Loucy (cell line): Measurements from ENCODE around the gene MCM9.
"Not testable (repeated sequence)": the region's sequence is repeated elsewhere in the genome, so short reads cannot be mapped to it uniquely, and the experiment has no call there.

ENCODE experiments used
- H2AFZ ChIP-seq: fragments of 200-600 bp; sonication (generic); 2 replicates; pipeline ENCODE4 v1.6.0; 2016; ENCODE audit warnings: antibody characterized with exemption, mild to moderate bottlenecking, low read length, moderate library complexity
- H3F3A ChIP-seq: fragments of 200-600 bp; 2 replicates; pipeline ENCODE4 v1.6.0; 2016; ENCODE audit warnings: antibody characterized with exemption, low read depth, mild to moderate bottlenecking
- H3K27me3 ChIP-seq: fragments of 200-600 bp; sonication (generic); 2 replicates; pipeline ENCODE4 v1.6.1; 2014; ENCODE audit warnings: low read length, mild to moderate bottlenecking; ENCODE audit not compliant: insufficient read depth, poor library complexity, severe bottlenecking
- H3K36me3 ChIP-seq: fragments of 200-600 bp; sonication (generic); 2 replicates; pipeline ENCODE4 v1.6.1; 2016; ENCODE audit warnings: low read length; ENCODE audit not compliant: insufficient read depth
- H3K4me1 ChIP-seq: fragments of 200-600 bp; sonication (generic); 2 replicates; pipeline ENCODE4 v1.5.1; 2014; ENCODE audit warnings: low read length, mild to moderate bottlenecking; ENCODE audit not compliant: insufficient read depth, poor library complexity, severe bottlenecking
- H3K4me2 ChIP-seq: fragments of 200-600 bp; sonication (generic); 2 replicates; pipeline ENCODE4 v1.6.0; 2014; ENCODE audit warnings: antibody characterized with exemption, low read length, low read depth, mild to moderate bottlenecking; ENCODE audit not compliant: poor library complexity, severe bottlenecking
- H3K4me3 ChIP-seq: fragments of 200-600 bp; sonication (generic); 2 replicates; pipeline ENCODE4 v1.5.1; 2014; ENCODE audit warnings: low read length, mild to moderate bottlenecking, mixed read lengths; ENCODE audit not compliant: poor library complexity, severe bottlenecking
- H3K79me2 ChIP-seq: fragments of 200-600 bp; sonication (generic); 2 replicates; pipeline ENCODE4 v1.6.1; 2014; ENCODE audit warnings: low read length; ENCODE audit not compliant: insufficient read depth
- H3K9ac ChIP-seq: fragments of 200-600 bp; sonication (generic); 2 replicates; pipeline ENCODE4 v1.6.0; 2014; ENCODE audit warnings: mild to moderate bottlenecking, low read depth, low read length, moderate library complexity; ENCODE audit not compliant: poor library complexity, severe bottlenecking
- H3K9me2 ChIP-seq: fragments of 200-600 bp; sonication (generic); replicated peaks from 2 replicates; pipeline ENCODE4 v1.6.1; 2016; ENCODE audit warnings: low read depth, low read length, mixed read lengths
- H3K9me3 ChIP-seq: fragments of 200-600 bp; sonication (generic); 2 replicates; pipeline ENCODE4 v1.6.1; 2014; ENCODE audit warnings: mild to moderate bottlenecking, antibody characterized with exemption, low read length, low read depth; ENCODE audit not compliant: insufficient read depth
- H4K20me1 ChIP-seq: fragments of 200-600 bp; sonication (generic); 2 replicates; pipeline ENCODE4 v1.6.0; 2014; ENCODE audit warnings: antibody characterized with exemption, low read length, mild to moderate bottlenecking; ENCODE audit not compliant: insufficient read depth, poor library complexity, severe bottlenecking
- CTCF ChIP-seq: fragments of 200-600 bp; sonication (generic); conservative IDR thresholded peaks from 2 replicates; pipeline ENCODE4 v1.5.1; 2014; ENCODE audit warnings: mild to moderate bottlenecking, antibody characterized with exemption, low read length
- EZH2phosphoT487 ChIP-seq: fragments of 200-600 bp; IDR thresholded peaks from 2 replicates; pipeline ENCODE4 v1.6.1; 2018; ENCODE audit warnings: antibody characterized with exemption, mild to moderate bottlenecking, moderate library complexity, borderline replicate concordance

Gene MCM9

DNA sequence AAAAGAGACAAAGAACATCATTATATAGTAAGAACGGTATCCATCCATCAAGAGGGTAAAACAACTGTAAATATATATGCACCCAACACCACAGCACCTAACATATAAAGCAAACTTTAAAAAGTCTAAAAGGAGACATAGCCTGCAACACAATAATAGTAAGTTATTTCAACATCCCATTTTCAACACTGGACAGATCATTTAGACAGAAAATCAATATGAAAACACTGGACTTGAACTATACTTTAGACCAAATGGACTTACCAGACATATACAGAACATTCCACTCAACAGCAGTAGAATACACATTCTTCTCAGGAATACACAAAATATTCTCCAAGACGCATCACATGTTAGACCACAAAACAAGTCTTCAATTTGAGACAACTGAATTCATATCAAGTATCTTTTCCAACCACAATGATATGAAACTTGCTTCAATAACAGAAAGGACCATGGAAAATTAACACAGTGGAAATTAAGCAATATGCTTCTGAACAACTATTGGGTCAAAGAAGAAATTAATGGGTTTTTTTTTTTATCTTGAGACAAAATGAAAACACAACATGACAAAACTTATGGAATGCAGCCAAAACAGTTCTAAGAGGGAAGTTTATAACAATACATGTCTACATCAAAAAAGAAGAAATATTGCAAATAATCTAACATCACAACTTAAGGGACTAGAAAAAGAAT is 64.9 kb downstream of the MCM9 start:
- Histone ChIP-seq H2AFZ (no peak overlapping the region), H3K9ac (no peak overlapping the region), H3K9me2 (no peaks in the 10 kb centered on the region), H3K79me2 (peaks cover 14% of the 10 kb centered on the region; the same call in 1 of the 2 replicates), H3K4me1 (peaks cover under 1% of the 10 kb centered on the region), H3K36me3 (no peaks in the 10 kb centered on the region), H4K20me1 (no peaks in the 10 kb centered on the region), H3K27me3 (no peaks in the 10 kb centered on the region), H3K4me2 (no peak overlapping the region), H3F3A (no peaks in the 10 kb centered on the region), H3K9me3 (peaks cover 10% of the 10 kb centered on the region; the same call in 1 of the 2 replicates), H3K4me3 (no peak overlapping the region)
- TF ChIP-seq EZH2phosphoT487: no peak
- TF ChIP-seq CTCF: no peak

- Histone ChIP-seq H3K79me2 (peaks cover 16% of the 10 kb centered on the region; the same call in 1 of the 2 replicates), H3K9me3 (peaks cover 10% of the 10 kb centered on the region; the same call in 1 of the 2 replicates), H4K20me1 (no peaks in the 10 kb centered on the region), H3K4me3 (no peak overlapping the region), H3K36me3 (no peaks in the 10 kb centered on the region), H3K9me2 (no peaks in the 10 kb centered on the region), H3F3A (no peaks in the 10 kb centered on the region), H3K9ac (no peak overlapping the region), H3K27me3 (no peaks in the 10 kb centered on the region), H2AFZ (no peak overlapping the region), H3K4me2 (no peak overlapping the region), H3K4me1 (peaks cover 8% of the 10 kb centered on the region)
- no peak for TF ChIP-seq EZH2phosphoT487
- no peak for TF ChIP-seq CTCF
Observed at GRCh38 chr6:118869350-118869749, 65.6 kb downstream of the MCM9 start.

- not testable (repeated sequence) for H4K20me1 ChIP-seq, H2AFZ ChIP-seq, H3K9me3 ChIP-seq
Observed at GRCh38 chr6:118868901-118869300, 66.1 kb downstream of the MCM9 start.

GRCh38 chr6:118867181-118867580 is 67.8 kb downstream of the MCM9 start:
- TF ChIP-seq EZH2phosphoT487: no peak
- no peak for TF ChIP-seq CTCF
- Histone ChIP-seq H3K36me3 (no peaks in the 10 kb centered on the region), H3K9ac (no peak overlapping the region), H3K4me1 (peaks cover 12% of the 10 kb centered on the region), H3K27me3 (no peaks in the 10 kb centered on the region), H3F3A (no peaks in the 10 kb centered on the region), H3K4me3 (no peak overlapping the region), H3K79me2 (peaks cover 22% of the 10 kb centered on the region; the same call in 1 of the 2 replicates), H3K9me2 (no peaks in the 10 kb centered on the region), H2AFZ (no peak overlapping the region), H3K4me2 (no peak overlapping the region), H3K9me3 (peaks cover 10% of the 10 kb centered on the region; the same call in 1 of the 2 replicates), H4K20me1 (no peaks in the 10 kb centered on the region)

More at GRCh38 chr6:118868901-118869300, 66.1 kb downstream of the MCM9 start:
- H3K4me2 ChIP-seq, H3K9me2 ChIP-seq, H3K9ac ChIP-seq, H3K36me3 ChIP-seq, H3K4me3 ChIP-seq, H3K27me3 ChIP-seq, H3F3A ChIP-seq: not testable (repeated sequence)
- Histone ChIP-seq H3K4me1 (peaks cover 12% of the 10 kb centered on the region), H3K79me2 (peaks cover 20% of the 10 kb centered on the region; the same call in 1 of the 2 replicates)
